ENCODE measurements around the gene CALCR.

CALCR gene

GRCh38 chr7:93442478-93443224, 131.9 kb downstream of the CALCR start:
- peak; percentile 15 for DNase-seq

- DNase-seq = no peak
Observed at GRCh38 chr7:93435791-93436190, 138.7 kb downstream of the CALCR start.

GRCh38 chr7:93432130-93432529, 142.4 kb downstream of the CALCR start:
- no peak for DNase-seq

- no peak for DNase-seq
Observed at GRCh38 chr7:93430917-93431588, 143.5 kb downstream of the CALCR start.

GRCh38 chr7:93429563-93429962, 145.0 kb downstream of the CALCR start:
- DNase-seq = no peak

GRCh38 chr7:93427107-93427506, 147.4 kb downstream of the CALCR start:
- DNase-seq = no peak

GRCh38 chr7:93426155-93426696, 148.3 kb downstream of the CALCR start:
- DNase-seq = no peak

- no peak for DNase-seq
Observed at GRCh38 chr7:93414574-93414973, 159.9 kb downstream of the CALCR start.

GRCh38 chr7:93409324-93409723, 165.2 kb downstream of the CALCR start:
- DNase-seq = no peak

GRCh38 chr7:93407239-93407638, 167.3 kb downstream of the CALCR start:
- no peak for DNase-seq

GRCh38 chr7:93402944-93403343, 171.6 kb downstream of the CALCR start:
- no peak for DNase-seq

- DNase-seq = no peak
Observed at GRCh38 chr7:93399642-93400041, 174.9 kb downstream of the CALCR start.

- DNase-seq = no peak
Observed at GRCh38 chr7:93392984-93393383, 181.5 kb downstream of the CALCR start.

GRCh38 chr7:93390660-93391059, 183.9 kb downstream of the CALCR start:
- no peak for DNase-seq

GRCh38 chr7:93382362-93382761, 192.2 kb downstream of the CALCR start:
- no peak for DNase-seq

- no peak for DNase-seq
Observed at GRCh38 chr7:93378131-93378760, 196.3 kb downstream of the CALCR start.

GRCh38 chr7:93375603-93376002, 198.9 kb downstream of the CALCR start:
- DNase-seq = no peak

Data from CD4-positive, alpha-beta T cell treated with Interleukin-6 for 4 hours (primary cell).